ENCODE results near the gene PDP2.

Gene PDP2

DNA sequence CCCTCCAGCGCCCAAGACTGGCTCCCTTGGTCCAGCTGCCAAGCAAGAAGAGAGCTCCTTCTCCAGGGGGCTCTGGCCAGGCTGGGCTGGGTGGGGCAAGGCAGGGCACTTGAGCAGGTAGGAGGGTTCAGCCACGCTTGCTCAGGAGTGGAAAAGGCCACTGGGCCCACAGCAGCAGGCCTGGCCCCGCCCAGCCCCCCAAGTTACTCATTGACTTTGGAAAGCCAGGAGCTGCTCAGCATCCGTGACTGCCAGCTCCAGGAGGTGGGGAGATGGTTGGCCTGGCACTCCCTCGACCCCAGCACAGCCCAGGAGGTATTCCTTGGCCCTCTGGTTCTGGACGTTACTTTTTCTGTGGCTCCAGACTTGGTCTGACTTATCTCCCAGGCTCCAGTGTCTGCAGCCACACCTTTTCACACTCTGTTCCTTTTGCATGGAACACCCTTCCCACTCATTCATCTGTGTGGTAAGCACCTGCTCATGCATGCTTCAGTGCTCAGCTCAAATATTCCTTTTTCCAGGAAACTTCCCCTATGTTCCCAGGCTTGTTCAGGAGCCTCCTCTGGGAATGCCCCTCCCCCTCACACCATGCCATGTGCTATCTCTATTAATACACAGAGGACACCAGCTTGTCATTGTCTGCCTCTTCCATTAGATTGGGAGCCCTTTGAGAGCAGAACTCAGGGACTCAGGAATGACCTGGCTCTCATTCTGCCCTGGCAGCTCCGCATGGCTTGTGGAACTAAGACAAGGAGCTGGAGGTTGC, 38.7 kb downstream of the PDP2 start, which contains the start of gene CDH16:
Gene CDH16 (minus strand): TSS at position 83 of the 766 bp plus-strand sequence. CDS start 820 bp downstream, outside the sequence.
- no peak for DNase-seq (ENCODE audit: extremely low read depth in 1 of 2, low read depth in 1 of 2)

DNA sequence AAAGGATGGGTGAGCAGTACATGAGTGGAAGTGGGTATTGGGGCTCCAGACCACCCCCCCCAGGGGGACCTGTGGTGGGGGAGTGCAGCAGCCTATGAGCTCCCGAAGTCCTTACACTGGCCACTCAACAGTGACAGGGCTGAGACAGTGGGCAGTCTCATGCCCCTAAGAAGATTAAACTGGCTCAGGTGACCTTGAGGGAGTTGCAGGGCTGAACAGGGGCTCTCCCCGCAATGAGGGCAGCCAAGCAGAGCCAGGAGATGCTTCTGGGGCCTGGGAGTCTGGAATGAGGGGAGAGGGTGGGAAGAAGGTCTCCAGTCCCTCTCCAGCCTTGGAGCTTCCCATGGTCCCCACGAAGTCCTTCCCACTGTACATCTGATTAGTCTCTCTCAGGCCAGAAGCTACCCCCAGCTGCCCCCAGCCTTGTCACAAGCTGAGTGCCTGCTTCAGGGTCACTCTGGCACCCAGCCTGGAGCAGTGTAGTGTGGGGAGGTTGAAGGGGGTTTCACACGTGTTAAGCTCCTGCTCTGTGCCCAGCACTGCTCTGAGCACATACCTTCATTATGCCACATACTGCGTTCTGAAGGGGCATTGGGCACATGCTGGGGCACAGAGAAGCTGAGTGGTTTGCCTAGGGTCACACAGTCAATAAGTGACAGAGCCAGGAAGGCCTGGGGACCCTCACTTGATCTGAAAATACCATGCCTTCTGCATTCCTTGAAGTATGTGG, 39.4 kb downstream of the PDP2 start:
- DNase-seq (ENCODE audit: extremely low read depth in 1 of 2, low read depth in 1 of 2): no peak

DNA sequence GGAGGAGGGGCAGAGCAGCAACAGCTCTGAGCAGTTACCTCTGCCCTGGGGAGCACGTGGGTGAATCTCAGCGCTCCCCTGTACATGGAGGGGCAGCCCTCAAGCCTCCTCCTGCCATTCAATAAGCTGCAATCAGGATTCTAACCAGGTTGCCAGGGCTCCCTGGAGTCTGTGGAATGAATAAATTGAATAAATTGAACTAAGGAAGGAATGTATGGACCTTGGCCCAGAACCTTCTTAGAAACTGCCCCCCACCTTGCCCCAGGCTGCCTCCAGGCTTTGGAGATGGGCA, 39.9 kb downstream of the PDP2 start:
- no peak for DNase-seq (ENCODE audit: extremely low read depth in 1 of 2, low read depth in 1 of 2)

DNA sequence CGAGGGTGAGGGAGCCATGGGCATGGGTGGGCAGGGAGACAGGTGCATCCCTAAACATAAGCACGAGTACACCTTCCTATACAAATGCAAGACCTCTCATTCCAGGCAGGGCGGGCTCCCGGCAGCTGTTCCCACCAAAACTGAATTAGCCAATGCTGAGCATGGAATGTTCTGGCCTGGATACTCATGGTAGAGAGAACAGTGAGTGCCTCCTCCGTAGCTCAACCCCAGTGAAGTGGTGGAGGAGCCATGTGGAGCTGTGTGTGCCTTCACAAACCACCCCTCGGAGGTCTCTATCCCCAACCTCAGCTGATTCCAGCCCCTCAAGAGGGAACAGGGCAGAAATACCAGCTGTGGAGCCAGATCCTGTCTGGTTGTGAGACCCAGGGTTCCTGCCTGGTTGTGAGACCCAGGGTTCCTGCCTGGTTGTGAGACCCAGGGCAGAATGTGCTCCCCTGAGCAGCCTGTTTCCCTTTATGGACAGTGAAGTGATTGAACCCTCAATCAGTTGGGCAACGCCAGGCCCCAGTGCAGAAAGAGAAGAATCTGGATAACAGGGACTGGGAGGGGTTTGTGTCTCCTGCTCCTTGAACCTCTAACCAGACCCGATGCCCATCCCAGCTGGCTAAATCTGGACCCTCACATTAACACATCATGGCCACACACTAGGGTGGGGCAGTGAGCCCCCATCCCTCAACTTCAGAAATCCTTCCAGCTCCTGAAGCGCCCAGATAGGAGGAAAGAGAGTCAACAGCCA, 40.8 kb downstream of the PDP2 start:
- DNase-seq (ENCODE audit: extremely low read depth in 1 of 2, low read depth in 1 of 2): no peak

DNA sequence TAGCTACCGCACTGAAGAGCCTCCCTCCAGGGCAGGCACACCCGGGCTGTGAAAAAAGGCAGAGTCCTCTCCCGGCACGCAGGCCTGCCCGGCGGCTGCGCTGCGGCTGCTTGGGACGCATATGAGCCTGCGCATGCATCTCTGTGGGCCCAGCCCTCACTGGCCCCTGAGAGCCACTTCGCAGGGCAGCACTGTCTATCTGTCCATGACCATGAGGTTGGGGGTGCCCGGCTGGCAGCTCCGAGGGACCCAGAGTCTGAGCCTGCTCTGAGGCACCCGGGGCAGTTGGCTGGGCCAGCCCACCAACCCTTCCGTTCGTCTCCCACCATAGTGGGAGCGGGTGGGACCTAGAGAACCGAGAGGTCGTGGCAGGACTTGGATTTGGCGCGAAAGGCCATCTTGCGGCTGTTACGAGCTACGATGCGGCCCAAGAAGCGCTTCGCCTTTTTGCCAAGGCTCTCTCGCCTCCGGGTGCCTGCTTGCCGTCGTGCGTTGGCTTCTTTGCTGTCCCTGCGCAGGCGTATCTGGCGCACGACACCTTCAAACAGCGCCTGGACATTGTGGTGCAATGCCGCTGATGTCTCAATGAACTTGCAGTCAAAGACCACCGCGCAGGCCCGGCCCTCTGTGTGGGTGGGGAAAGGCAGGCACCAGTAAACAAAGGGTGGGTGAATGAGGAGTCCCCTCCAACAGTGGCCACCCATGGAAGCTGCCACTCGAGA, 41.6 kb downstream of the PDP2 start:
- DNase-seq (ENCODE audit: extremely low read depth in 1 of 2, low read depth in 1 of 2): no peak

DNA sequence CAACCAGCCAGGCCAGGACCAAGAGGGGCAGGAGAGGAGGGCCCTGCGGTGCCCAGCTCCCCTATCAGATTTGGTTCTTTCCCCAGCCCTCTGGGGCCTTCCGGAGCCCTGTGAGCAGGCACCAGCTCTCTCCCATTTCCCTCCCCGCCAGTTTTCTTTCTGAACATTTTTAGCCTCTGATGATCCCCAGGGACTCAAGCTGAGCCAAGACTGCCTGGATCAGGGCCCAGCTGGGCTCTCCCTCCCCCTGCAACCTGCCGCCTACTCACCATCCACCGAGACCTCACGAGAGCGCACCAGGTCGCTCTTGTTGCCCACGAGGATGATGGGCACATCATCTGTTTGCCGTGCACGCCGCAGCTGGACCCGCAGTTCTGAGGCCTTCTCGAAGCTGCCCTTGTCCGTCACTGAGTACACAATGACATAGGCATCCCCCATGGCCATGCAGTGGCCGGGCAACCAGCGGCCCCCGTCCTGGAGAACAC, 43.0 kb downstream of the PDP2 start:
- DNase-seq (ENCODE audit: extremely low read depth in 1 of 2, low read depth in 1 of 2): no peak

DNA sequence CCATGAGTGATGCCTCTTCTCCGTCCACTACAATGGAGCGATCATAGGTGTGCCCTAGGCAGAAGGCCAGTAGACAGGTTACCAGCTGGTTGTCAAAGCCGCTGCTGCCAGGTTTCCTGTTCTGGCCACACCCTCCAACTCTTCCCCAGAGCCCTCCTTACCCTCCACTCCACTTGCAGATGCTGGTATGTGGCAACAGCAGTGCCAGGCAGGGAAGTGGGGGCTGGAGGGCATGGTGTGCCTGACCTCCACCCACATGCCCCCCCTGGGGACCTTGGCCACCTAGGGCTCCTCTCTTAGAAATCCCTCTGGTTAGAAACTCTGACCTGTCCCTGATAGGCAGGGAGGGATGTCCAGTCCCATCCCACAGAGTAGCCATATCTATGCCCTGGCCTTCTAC, 43.6 kb downstream of the PDP2 start:
- no peak for DNase-seq (ENCODE audit: extremely low read depth in 1 of 2, low read depth in 1 of 2)

DNA sequence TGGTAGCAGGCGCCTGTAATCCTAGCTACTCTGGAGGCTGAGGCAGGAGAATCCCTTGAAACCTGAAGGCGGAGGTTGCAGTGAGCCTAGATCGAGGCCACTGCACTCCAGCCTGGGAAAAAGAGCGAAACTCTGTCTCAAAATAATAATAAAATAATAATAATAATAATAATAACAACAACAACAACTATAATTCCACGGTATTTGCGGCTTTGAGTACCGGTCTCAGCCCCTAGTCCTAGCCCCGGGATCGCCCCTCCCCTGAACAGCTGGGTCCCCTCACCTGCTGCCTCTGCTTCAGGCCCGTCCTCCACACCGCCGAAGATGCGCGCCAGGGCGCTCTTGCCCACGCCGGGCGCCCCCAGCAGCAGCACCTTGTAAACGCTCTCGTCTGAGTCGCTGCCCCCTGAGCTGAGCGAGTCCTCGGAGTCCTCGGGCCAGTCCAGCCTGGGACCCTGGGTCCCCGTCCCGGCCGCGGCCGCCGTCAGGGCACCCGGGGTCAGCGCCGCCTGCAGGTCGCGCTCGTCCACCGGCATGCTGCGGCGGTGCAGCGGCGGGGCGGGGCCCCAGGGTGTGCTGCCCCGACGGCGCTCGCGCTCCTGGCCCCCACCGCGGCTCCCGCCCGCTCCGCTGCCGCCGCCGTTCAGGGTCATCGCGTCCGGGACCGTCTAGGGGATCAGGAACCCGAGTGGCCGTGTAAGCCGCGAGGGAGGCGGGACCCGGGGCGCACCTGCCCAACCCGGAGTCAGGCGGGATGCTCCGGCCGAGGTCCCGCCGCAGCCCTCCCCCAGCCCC, 44.4 kb downstream of the PDP2 start:
- DNase-seq (ENCODE audit: extremely low read depth in 1 of 2, low read depth in 1 of 2): no peak

DNA sequence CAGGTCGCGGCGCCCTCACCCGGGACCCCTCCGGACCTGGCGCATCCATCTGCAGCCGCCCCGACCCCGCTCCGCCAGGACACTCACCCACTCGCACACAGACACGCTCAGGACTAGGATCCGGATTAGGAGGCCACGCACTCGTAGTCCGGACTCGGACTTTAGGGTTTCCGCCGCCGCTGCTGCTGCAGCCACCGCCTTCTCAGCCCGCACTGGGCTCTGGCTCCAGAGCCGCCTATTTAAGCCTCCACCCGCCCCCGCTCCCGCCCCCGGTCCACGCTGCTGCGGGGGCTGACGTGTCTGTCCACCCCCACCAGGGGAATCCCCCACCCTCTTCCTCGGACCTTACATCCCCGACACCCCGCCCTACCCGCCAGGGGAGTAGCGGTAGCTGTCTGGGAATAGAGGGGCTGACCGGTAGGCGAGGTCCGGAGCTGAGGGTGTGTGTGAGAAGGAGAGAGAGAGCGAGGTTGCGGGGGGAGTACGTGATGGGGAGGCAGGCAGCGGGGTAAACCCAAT, 45.1 kb downstream of the PDP2 start, which contains the start of gene RRAD:
Gene RRAD (minus strand): TSS at position 214 of the 519 bp plus-strand sequence. CDS start 356 bp downstream, outside the sequence.
- no peak for DNase-seq (ENCODE audit: extremely low read depth in 1 of 2, low read depth in 1 of 2)

DNA sequence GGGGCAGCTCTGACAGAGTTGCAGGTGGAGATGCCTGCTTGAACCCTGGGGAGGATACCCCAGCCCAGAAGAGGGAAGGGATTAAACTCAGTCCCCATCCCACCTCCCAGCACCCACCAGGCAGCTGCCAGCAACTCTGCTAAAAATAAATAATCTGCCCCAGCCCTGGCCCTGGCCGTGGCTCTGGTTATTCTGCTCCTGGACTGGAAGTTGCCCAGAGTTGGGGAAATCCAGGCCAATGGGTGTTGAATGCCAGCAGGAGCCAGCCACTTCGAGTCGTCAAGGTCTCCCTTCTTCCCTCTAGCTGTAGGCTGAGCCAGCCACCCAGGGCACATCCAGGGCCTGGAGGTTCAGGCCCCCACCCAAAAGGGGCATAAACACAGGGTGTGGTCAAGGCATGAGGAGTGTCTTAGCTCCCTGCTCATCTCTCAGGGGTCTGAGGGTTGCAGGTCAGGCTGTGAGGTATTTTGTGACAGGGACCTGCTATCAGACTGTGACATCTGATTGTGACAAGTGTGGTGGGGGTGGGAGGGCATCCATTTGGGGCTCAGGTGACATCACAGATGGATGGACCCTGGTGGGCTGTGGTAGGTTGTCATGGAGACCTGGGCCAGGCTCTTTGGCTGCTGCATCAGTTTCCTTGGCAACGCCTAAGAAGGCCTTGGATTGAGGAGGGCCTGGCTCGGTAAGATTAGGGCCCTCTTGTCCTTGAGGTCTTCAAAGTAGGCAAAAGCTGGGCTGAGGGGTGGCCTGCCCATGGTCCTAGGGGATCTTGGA, 46.0 kb downstream of the PDP2 start:
- no peak for DNase-seq (ENCODE audit: extremely low read depth in 1 of 2, low read depth in 1 of 2)

DNA sequence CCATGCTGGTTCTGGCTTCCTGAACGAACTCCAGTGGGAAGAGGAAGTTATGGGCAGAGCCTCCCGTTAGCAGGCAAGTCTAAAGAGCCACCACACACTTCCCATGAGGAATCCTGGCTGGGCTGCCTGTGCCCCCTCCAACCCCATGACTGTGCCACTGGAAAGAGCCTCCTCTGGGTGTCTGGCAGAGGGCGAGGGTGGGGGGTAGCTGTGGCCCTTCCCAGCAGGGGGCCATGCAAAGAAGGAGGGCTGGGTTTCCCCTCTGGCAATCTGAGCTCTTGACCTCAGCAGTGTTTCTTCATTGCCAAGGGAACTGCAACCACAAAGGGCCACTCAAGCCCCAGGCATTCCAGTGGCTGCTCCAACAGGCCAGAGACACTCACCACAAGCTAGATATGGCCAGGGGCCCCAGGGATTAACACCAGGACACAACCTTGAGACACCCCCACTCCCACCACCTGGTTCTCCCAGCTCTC, 46.7 kb downstream of the PDP2 start:
- no peak for DNase-seq (ENCODE audit: extremely low read depth in 1 of 2, low read depth in 1 of 2)

DNA sequence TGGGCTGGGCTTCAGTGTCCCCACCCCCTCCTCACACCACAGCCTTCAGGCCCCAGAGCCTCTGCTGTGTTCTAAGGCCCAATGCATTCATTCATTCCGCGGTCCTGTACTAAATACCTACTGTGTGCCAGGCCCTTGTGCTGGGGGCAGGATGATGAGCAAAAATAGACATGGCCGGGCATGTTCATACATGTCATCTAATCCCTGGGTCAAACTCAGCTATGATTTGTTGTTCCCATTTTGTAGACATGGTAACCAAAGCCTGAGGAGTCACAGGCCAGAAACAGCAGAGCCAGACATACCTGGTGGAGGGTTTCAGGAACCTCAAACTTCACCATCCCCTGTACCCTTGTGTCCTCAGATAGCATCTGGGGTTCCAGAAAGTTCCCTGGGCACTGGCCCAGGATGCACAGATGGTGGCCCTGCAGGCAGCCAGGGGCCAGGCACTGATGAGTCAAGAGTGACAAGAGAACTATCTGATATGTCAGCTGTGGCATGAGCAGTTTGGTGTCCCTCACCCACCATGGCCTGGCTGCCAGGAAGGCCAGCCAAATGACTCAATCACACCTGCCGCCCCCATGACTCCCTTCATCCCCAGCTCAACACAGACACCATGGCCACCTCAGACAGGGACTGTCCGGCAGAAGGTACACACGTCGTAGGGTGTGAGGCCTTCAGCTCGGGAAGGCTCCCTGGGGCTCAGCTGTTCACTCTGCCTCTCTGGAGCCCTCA, 47.8 kb downstream of the PDP2 start:
- no peak for DNase-seq (ENCODE audit: extremely low read depth in 1 of 2, low read depth in 1 of 2)

DNA sequence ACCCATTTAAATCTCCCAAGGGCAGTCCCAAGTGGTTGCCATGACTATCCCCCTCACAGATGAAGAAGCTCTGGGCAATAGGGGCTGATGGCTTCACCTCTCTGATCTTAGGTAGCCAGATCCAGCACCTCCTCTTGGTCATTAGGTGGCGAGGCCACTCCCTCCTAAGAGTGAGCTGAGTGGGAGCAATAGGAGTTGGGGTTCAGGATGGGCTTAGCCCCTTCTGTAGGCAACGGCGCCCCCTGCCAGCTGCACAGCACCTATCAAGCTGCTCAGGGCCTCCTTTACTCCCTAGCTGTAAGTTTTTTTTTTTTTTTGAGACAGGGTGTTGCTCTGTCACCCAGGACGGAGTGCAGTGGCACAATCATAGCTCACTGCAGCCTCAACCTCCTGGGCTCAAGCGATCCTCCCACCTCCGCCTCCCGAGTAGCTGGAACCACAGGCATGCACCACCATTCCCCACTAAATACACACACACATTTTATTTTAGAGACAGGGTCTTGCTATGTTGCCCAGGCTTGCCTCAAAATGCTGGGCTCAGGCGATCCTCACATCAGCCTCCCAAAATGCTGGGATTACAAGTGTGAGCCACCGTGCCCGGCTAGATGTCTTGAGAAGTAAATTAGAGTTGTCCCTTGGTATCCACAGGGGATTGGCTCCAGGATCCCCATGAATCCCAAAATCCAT, 48.5 kb downstream of the PDP2 start:
- no peak for DNase-seq (ENCODE audit: extremely low read depth in 1 of 2, low read depth in 1 of 2)

DNA sequence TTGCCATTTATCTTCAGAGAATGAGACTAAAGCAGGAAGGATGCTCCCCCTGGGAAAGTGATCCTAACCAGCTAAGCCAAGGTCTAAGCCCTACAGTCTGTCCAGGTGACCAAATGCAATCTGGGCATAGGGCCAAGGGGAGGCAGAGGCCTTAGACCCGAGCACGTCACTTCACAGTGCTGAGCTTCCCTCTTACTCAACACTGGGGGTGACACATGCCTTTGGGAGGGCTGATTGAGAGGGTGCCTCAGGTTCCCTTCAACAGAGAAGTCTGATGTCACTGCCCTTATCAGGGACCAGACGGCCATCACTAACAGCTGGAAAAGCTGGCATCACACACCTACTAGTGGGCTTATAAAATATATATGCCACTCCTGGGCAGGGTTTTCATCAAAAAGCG, 49.9 kb downstream of the PDP2 start:
- DNase-seq (ENCODE audit: extremely low read depth in 1 of 2, low read depth in 1 of 2): no peak

DNA sequence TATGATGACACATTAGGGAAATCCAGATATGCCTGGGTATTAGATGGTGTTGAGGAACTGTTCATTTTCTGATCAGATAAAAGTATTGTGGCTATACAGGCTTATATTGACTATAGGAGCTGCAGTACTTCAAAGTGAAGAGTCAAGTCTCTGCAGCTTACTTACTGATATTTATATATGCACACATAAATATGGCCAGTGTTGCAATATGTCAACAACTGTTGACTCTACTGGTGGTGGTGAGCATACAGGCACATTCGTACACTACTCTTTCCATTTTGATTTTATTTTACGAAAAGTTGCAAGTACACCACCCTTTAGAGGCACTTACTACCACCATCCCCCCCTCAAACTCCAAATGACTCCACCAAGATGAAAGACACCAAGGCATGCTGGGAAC, 51.4 kb downstream of the PDP2 start:
- no peak for DNase-seq (ENCODE audit: extremely low read depth in 1 of 2, low read depth in 1 of 2)

DNA sequence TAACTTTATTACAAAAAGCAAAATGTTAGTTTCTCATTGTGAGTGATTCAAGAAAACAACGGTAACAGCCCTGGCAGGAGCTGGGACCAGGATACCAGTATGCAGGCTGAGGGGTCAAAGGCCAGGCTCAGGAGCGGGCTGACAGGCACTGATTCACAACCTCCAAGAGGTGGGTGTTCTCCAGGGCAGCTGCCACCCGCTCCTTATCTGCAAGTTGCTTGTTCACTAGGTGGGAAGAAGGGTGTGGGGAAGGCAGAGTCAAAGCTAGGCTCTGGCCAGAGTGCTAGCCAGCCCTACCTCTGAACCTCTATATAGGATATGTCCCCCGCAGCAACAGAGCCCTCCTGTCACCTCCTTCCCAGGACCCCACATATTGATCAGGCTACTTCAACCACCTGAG, 51.8 kb downstream of the PDP2 start:
- DNase-seq (ENCODE audit: extremely low read depth in 1 of 2, low read depth in 1 of 2): no peak

DNA sequence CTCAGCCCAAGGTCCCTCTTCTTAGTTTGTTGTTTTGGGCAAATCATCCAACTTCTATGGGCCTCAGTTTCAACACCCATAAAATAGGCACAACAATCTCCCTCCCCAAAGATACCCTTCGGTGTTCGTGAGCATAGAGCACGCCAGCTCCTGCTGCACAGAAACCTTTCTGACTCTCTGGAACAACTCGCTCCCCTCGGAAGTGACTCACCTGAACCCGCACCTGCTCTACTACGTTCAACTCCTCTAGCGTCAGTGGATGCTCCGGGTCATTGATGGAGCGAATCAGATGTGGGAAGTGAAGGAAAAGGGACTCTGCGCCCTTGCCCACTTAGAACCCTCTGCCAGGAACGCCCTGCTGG, 53.4 kb downstream of the PDP2 start:
- peak in 1 of 2 donors; percentile 51 for DNase-seq (ENCODE audit: extremely low read depth in 1 of 2, low read depth in 1 of 2)
